ENCODE measurements around the gene RRP9.

The RRP9 gene

DNA sequence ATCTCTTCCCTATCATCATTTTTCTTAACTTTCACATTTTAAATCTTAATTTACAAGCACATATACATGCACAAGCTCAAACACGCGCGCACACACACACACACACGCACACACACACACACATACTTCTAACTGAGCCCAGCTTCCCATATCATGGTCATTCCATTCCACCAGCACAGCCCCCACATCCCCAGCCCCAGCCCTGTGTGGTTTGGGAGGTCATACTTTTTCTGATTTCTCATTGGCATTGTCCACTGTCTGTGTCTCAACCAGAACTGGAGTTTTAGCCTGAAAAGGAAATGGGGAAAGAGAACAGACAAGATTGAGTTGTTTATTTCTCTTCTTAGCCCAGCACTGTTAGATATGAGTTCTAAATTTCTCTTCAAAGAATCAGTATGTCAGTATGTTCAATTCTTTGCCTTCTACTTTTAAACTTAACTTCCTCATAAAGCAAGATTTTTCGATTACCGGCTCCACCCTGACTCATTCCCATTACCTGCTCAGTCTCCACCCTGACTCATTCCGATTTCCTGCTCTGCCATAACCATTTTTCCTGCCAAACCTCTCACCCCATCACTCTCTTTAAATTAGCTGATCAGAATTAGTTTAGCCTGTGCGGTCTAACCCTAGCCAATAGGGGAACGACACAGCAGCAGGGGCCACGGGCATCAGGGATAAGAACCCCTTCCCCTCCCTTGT, 44.9 kb downstream of the RRP9 start:
- DNase-seq: no peak

DNA sequence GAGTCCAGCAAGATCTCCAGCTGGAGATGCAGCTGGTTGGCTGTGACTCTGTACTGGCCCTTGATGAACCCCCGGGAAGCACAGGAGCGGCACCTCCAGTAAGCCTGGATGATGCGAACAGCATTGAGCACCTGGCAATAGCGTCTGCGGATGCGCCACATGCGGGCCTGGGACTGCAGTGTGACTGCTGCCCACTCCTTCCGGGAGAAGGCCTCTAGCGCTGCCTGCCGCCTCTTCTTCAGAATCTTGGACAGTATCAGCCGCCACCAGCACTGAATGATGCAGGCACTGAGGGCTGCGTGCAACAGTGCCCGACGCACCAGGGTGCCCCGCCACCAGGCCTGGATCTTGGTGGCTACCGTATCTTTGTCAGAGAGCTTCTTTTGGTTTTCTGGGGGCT, 46.8 kb downstream of the RRP9 start:
- DNase-seq: no peak

DNA sequence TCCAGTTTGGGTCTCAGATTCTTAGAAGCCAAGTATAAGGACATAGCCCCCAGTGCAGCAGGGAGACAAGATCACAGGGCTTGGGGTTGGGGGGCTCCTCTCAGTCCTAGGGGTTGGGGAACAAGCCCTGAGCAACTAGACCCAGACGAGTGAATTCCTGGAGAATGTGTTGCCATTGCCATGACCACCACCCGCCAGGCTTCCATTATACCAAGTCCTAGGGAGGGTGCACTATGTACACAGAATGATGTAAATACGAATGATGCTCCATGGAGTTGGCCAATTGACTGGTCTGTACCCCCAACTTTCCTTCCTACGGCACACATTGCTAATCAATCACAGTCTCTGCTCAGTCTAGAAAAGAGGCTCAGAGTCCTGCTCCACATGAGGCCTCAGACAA, 47.3 kb downstream of the RRP9 start:
- DNase-seq: no peak

DNA sequence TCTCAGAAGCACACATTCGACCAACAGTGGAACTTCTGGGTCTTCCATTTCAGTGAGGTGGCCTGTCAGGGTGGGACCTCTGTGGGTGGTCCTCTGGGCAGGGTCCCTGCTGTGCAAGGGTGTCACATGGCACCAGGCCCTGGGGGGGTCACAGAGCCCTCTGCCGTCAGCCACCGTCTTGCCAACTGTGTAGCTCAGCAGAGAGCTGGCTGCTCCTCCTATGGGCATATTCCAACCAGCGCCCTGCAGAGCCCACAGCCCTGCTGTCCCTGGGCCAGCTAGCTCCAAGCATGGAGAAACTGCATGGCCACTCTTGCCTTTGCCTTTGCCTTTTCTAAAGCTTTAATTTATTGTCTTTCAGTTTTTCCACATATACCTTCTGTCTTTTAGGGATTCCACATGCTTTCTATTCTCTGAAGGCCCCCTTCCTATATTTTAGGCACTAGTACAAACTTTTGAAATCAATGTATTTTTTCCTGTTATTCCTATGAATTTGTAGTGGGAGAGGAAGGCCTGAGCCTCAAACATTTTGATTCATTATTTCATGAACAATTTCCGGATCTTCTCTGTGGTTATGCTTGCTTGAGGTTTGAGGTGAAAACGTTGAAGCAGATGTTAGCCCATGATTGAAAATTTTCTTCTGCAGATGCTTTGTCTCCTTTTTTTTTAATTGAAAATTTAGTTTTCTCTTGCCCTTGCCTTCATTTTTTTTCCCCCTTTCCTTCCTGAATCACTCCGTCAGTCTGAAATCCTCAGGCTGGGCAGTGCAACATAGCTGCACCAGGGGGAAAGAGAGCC, 50.3 kb downstream of the RRP9 start:
- DNase-seq: no peak

DNA sequence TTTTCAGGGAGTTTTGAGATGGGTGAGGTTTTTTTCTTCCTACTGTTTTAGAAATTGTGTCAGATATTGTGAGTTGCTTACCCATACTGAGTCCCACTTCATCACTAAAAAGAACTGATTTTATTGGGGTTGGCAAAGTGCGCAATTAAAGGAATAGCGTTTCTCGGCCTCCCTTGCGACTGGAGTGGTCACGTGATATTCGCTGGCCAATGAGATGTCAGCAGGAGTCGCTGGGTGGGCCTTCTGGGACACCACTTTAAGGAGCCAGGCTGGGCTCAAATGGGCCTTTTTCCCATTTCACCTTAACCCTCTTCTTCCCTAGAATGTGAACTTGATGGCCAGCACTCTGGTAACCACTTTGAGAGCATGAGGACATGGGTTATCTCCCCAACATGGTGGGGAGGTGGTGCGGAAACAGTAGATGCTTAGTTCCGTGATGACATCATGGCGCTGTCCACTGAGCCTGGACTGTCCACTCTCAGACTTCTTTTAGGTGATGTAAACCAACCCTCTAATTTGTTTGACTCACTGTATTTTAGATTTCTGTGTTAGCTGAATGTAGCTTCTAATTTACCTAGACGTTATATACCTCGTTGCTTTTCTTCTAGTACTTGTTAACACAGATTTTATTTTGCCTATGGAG, 53.1 kb downstream of the RRP9 start:
- no peak for DNase-seq

DNA sequence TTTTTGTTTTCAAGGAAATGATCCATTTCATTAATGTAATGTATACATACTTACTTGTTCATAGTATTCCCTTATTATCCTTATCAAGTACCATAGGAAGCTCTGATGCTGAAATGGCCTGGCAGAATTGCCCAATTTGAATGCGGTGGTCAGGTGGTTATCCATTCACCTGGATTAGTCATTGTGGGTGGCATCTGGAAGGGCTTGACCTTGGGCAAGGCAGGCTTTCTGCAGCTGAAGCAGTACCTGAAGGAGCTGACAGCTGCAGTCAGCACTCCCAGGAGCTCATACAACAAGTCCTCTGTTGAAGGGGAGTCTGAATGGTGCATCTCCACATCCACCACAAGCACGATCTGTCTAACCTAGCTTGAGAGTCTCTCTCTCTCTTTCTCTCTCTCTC, 54.1 kb downstream of the RRP9 start:
- DNase-seq: no peak

DNA sequence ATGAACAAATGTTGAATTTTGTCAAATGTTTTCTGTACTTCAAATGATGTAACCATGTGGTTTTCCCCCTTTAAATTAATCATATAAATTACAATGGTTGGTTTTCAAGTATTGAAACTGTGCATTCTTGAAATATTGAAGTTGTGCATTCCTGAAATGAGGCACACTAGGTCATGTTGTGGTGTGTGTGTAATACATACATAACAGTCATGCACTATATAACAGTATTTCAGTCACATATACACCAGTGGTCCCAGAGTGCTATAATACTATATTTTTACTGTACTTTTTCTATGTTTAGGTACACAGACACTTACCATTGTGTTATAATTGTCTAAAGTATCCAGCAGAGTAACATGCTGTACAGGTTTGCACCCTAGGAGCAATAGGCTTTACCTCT, 55.3 kb downstream of the RRP9 start:
- no peak for DNase-seq
